Neural cell (in vitro differentiated cells): ENCODE measurements around the gene ARL8A. TPM values are rescaled to one million over a fixed set of nuclear protein-coding genes. Genes with fewer than 3 reads are reported as not detected.
"Not testable (repeated sequence)": the region's sequence is repeated elsewhere in the genome, so short reads cannot be mapped to it uniquely, and the experiment has no call there.

Source experiments
- H2AFZ ChIP-seq: fragments of 200-600, 300-800 bp; sonication (generic), shearing (Covaris generic); 2 replicates; pipeline ENCODE4 v1.6.0; 2014; ENCODE audit warnings: low read depth, mild to moderate bottlenecking, antibody characterized with exemption, low read length, moderate library complexity
- H3F3A ChIP-seq: fragments of 200-600 bp; shearing (Covaris generic); 2 replicates; pipeline ENCODE4 v1.6.1; 2016; ENCODE audit warnings: mild to moderate bottlenecking, moderate library complexity, mixed read lengths, antibody characterized with exemption, low read length; ENCODE audit not compliant: insufficient read depth, poor library complexity, severe bottlenecking
- H3K27ac ChIP-seq: fragments of 200-600, 300-800 bp; sonication (generic), shearing (Covaris generic); 2 replicates; pipeline ENCODE4 v1.5.1; 2014; ENCODE audit warnings: mild to moderate bottlenecking, low read length, moderate library complexity
- H3K27me3 ChIP-seq: fragments of 300-800, 200-600 bp; sonication (generic), shearing (Covaris generic); 2 replicates; pipeline ENCODE4 v1.6.0; 2014; ENCODE audit warnings: mild to moderate bottlenecking, low read depth, low read length, moderate library complexity; ENCODE audit not compliant: insufficient read depth
- H3K36me3 ChIP-seq: fragments of 300-800, 200-600 bp; sonication (generic), shearing (Covaris generic); 2 replicates; pipeline ENCODE4 v1.5.1; 2014; ENCODE audit warnings: mild to moderate bottlenecking, antibody characterized with exemption, low read length, moderate library complexity; ENCODE audit not compliant: insufficient read depth
- H3K4me2 ChIP-seq: fragments of 300-800, 200-600 bp; sonication (generic), shearing (Covaris generic); 2 replicates; pipeline ENCODE4 v1.6.0; 2014; ENCODE audit warnings: mild to moderate bottlenecking, low read length
- H3K4me3 ChIP-seq: fragments of 300-800, 200-600 bp; sonication (generic), shearing (Covaris generic); 2 replicates; pipeline ENCODE4 v1.5.1; 2014; ENCODE audit warnings: mild to moderate bottlenecking, low read length, moderate library complexity
- H3K79me2 ChIP-seq: fragments of 200-600 bp; shearing (Covaris generic); replicated peaks from 2 replicates; pipeline ENCODE4 v1.6.0; 2014; ENCODE audit warnings: mild to moderate bottlenecking, low read length, moderate library complexity; ENCODE audit not compliant: insufficient read depth
- H3K9ac ChIP-seq: fragments of 300-800, 200-600 bp; sonication (generic), shearing (Covaris generic); 2 replicates; pipeline ENCODE4 v1.6.1; 2016; ENCODE audit warnings: mild to moderate bottlenecking, low read length, mixed read lengths
- H3K9me2 ChIP-seq: fragments of 200-600 bp; shearing (Covaris generic); 2 replicates; pipeline ENCODE4 v1.6.1; 2016; ENCODE audit warnings: mild to moderate bottlenecking, low read length, mixed read lengths; ENCODE audit not compliant: insufficient read depth
- H3K9me3 ChIP-seq: fragments of 200-600, 300-800 bp; sonication (generic), shearing (Covaris generic); 2 replicates; pipeline ENCODE4 v1.6.1; 2016; ENCODE audit warnings: mild to moderate bottlenecking, mixed run types, low read length, moderate library complexity, mixed read lengths
- H4K20me1 ChIP-seq: fragments of 200-600 bp; shearing (Covaris generic); 2 replicates; pipeline ENCODE4 v1.6.1; 2016; ENCODE audit warnings: mild to moderate bottlenecking, mixed run types; ENCODE audit not compliant: insufficient read depth
- CTCF ChIP-seq: fragments of 450-650 bp; IDR thresholded peaks from 2 replicates; pipeline ENCODE4 v1.5.1; 2014; ENCODE audit warnings: antibody characterized with exemption, mild to moderate bottlenecking, moderate library complexity; ENCODE audit not compliant: poor library complexity, severe bottlenecking
- EP300 ChIP-seq: fragments of 450-650 bp; conservative IDR thresholded peaks from 2 replicates; pipeline ENCODE4 v1.6.1; 2014; ENCODE audit warnings: antibody characterized with exemption, mild to moderate bottlenecking, moderate library complexity; ENCODE audit not compliant: poor library complexity, severe bottlenecking
- EZH2 ChIP-seq: fragments of 200-600, 300-800 bp; shearing (Covaris generic), sonication (generic); IDR thresholded peaks from 2 replicates; pipeline ENCODE4 v1.6.1; 2014; ENCODE audit warnings: antibody characterized with exemption, low read length, borderline replicate concordance, mild to moderate bottlenecking; ENCODE audit not compliant: insufficient read depth, poor library complexity, severe bottlenecking
- MXI1 ChIP-seq: fragments of 450-650 bp; conservative IDR thresholded peaks from 2 replicates; pipeline ENCODE4 v1.6.1; 2014; ENCODE audit warnings: antibody characterized with exemption, mild to moderate bottlenecking; ENCODE audit not compliant: poor library complexity, severe bottlenecking
- POLR2AphosphoS5 ChIP-seq: IDR thresholded peaks from 2 replicates; pipeline ENCODE4 v1.6.1; 2012
- RAD21 ChIP-seq: fragments of 450-650 bp; conservative IDR thresholded peaks from 2 replicates; pipeline ENCODE4 v1.6.1; 2014; ENCODE audit warnings: antibody characterized with exemption, mild to moderate bottlenecking, moderate library complexity
- REST ChIP-seq: IDR thresholded peaks from 2 replicates; pipeline ENCODE4 v1.6.1; 2012; ENCODE audit warnings: borderline replicate concordance
- SMC3 ChIP-seq: fragments of 450-650 bp; conservative IDR thresholded peaks from 2 replicates; pipeline ENCODE4 v1.6.1; 2014; ENCODE audit warnings: antibody characterized with exemption, mild to moderate bottlenecking, moderate library complexity; ENCODE audit not compliant: poor library complexity
- TAF1 ChIP-seq: IDR thresholded peaks from 2 replicates; pipeline ENCODE4 v1.6.1; 2012; ENCODE audit warnings: low read depth
- polyA plus RNA-seq: library from polyadenylated mRNA; depleted of rRNA; stranded (reverse); fragments of >200 nt; gene quantifications from 2 replicates; pipeline ENCODE4 v1.2.3, GENCODE V29; 2014

The ARL8A gene
- polyA plus RNA-seq, 1 donor from 2014 or later = 89.4 TPM

GRCh38 chr1:202146993-202147392, 2.5 kb upstream of the ARL8A start:
- Histone ChIP-seq H3K36me3 (no peaks in the 10 kb centered on the region), H3K4me3 (no peak overlapping the region), H2AFZ (no peak overlapping the region), H3K9me2 (no peaks in the 10 kb centered on the region), H3K79me2 (peaks cover 24% of the 10 kb centered on the region), H3K27me3 (no peaks in the 10 kb centered on the region), H3F3A (no peaks in the 10 kb centered on the region), H4K20me1 (peaks cover 8% of the 10 kb centered on the region), H3K9me3 (no peaks in the 10 kb centered on the region), H3K9ac (no peak overlapping the region), H3K4me2 (no peak overlapping the region), H3K27ac (no peak overlapping the region)
- no peak for TF ChIP-seq MXI1
- TF ChIP-seq EP300 = no peak
- TF ChIP-seq POLR2AphosphoS5 = no peak
- no peak for TF ChIP-seq EZH2
- TF ChIP-seq SMC3 = no peak
- no peak for TF ChIP-seq TAF1
- TF ChIP-seq CTCF = no peak

- Histone ChIP-seq H3K9ac (no peak overlapping the region), H3K9me2 (no peaks in the 10 kb centered on the region), H3K27me3 (no peaks in the 10 kb centered on the region), H3K36me3 (no peaks in the 10 kb centered on the region), H3K27ac (no peak overlapping the region), H3K4me2 (no peak overlapping the region), H2AFZ (no peak overlapping the region), H3F3A (no peaks in the 10 kb centered on the region), H3K4me3 (no peak overlapping the region), H3K79me2 (peaks cover 28% of the 10 kb centered on the region), H3K9me3 (no peaks in the 10 kb centered on the region), H4K20me1 (peaks cover 8% of the 10 kb centered on the region)
- TF ChIP-seq MXI1 (no peak), RAD21 (no peak), CTCF (no peak), TAF1 (no peak), EP300 (no peak), SMC3 (no peak), REST (no peak), POLR2AphosphoS5 (no peak), EZH2 (no peak)
Observed at GRCh38 chr1:202146279-202146678, 1.7 kb upstream of the ARL8A start.

- Histone ChIP-seq H3K4me3 (peak overlapping the region; percentile 95), H3K4me2 (peak overlapping the region; percentile 18), H3K79me2 (peaks cover 32% of the 10 kb centered on the region)
- not testable (repeated sequence) for H3F3A ChIP-seq, H3K9ac ChIP-seq, H3K27ac ChIP-seq, H3K9me2 ChIP-seq, H3K9me3 ChIP-seq, H4K20me1 ChIP-seq, H3K36me3 ChIP-seq, H2AFZ ChIP-seq, H3K27me3 ChIP-seq
Observed at GRCh38 chr1:202145744-202146140, 1.2 kb upstream of the ARL8A start.
